Duodenal mucosa (tissue), 2 donors: ENCODE results near the gene ZFYVE9.
"Not testable (repeated sequence)": the region's sequence is repeated elsewhere in the genome, so short reads cannot be mapped to it uniquely, and the experiment has no call there.

Experiments used
- H3K27ac ChIP-seq: one replicate; pipeline ENCODE4 v1.7.0; 2013; ENCODE audit warnings: low read depth, low read length
- H3K27me3 ChIP-seq, 2 donors: one replicate each; pipeline ENCODE4 v1.7.0; 2013; ENCODE audit warnings: low read length in 2 of 2, control low read depth in 1 of 2; ENCODE audit not compliant: insufficient read depth in 2 of 2, control insufficient read depth in 1 of 2
- H3K36me3 ChIP-seq, 2 donors: one replicate each; pipeline ENCODE4 v1.7.0; 2013; ENCODE audit warnings: low read length in 2 of 2, control low read depth in 1 of 2; ENCODE audit not compliant: insufficient read depth in 2 of 2, control insufficient read depth in 1 of 2
- H3K4me1 ChIP-seq, 2 donors: one replicate each; pipeline ENCODE4 v1.7.0; 2013; ENCODE audit warnings: low read length in 2 of 2, control low read depth in 1 of 2; ENCODE audit not compliant: insufficient read depth in 2 of 2, control insufficient read depth in 1 of 2
- H3K4me3 ChIP-seq, 2 donors: one replicate each; pipeline ENCODE4 v1.7.0; 2013; ENCODE audit warnings: low read length in 2 of 2, low read depth in 1 of 2
- H3K9ac ChIP-seq, 2 donors: one replicate each; pipeline ENCODE4 v1.7.0; 2013; ENCODE audit warnings: low read length in 2 of 2, low read depth in 1 of 2
- H3K9me3 ChIP-seq, 2 donors: one replicate each; pipeline ENCODE4 v1.7.0; 2013; ENCODE audit warnings: low read length in 2 of 2, control low read depth in 1 of 2; ENCODE audit not compliant: control insufficient read depth in 1 of 2

Gene ZFYVE9

DNA sequence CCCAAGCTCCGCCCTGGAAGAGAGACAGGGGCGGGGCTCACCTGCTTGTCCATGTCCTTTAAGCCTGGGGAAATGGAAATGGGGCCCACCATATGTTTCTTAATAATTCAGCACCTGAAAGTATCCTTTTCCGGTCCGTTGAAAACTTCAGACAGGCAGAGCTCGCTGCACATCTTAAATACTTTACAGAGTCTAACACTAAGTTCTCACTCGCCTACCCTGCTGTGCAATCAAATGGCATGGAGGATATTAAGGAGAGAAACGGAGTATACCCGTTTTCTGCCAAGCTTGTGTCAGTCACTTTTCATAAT lies 224.6 kb downstream of the ZFYVE9 start:
- H3K36me3 ChIP-seq, result peaks cover 7 to 19% of the 10 kb centered on the region in 2 donors
- peaks cover 16 to 21% of the 10 kb centered on the region in 2 donors for H3K4me1 ChIP-seq
- H3K27ac ChIP-seq, result peak overlapping the region; percentile 74
- peak overlapping the region; percentile 91 for H3K4me3 ChIP-seq
- H3K27me3 ChIP-seq, result no peaks in the 10 kb centered on the region
- H3K9ac ChIP-seq, result peak overlapping the region in 1 of 2 donors; percentile 5
- no peaks in the 10 kb centered on the region for H3K9me3 ChIP-seq

DNA sequence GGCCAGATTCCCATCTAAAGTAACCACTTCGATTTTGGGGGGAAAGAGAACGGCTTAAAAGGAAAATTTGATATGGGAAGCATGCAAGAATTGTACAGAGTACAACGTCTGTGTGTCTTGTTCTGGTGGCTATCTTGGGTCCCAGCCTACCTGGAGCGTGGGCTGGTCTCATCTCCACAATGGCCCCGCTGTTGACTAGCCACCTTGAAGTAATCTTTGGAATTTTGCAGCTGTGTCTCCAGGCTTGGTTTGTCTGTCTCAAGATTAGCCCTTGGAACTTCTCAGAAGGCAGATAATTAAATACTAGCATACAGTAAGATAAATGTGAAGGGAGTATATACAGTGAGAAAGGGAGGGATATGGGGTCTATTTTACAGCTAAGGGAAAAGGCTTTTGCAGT lies 225.4 kb downstream of the ZFYVE9 start:
- no peak overlapping the region for H3K27ac ChIP-seq

DNA sequence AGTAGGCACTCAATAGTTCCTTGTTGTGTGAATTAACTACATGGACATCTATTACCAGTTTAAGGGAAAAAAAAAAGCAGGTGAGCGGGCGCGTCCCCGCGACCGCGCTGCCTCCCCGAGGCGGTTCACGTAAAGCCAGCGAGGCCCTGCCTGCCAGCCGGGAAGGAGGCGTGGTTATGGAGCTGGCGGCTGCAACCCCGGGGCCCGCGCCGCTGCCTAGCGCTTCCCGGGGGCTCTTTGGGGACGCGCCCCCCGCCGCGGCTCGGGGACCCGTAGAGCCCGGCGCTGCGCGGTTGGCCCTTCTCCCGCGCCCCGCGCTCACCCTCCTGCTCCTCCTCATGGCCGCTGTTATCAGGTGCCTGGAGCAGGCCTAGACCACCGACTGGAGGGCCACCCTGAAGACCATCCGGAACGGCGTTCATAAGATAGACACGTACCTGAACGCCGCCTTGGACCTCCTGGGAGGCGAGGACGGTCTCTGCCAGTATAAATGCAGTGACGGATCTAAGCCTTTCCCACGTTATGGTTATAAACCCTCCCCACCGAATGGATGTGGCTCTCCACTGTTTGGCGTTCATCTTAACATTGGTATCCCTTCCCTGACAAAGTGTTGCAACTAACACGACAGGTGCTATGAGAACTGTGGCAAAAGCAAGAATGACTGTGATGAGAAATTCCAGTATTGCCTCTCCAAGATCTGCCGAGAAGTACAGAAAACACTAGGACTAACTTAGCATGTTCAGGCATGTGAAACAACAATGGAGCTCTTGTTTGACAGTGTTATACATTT lies 226.7 kb downstream of the ZFYVE9 start:
- Histone ChIP-seq H3K9me3 (no peaks in the 10 kb centered on the region), H3K27ac (no peak overlapping the region), H3K4me3 (peak overlapping the region; percentile 59 to 66), H3K9ac (peak overlapping the region; percentile 53 to 74), H3K36me3 (peaks cover 0 to 5% of the 10 kb centered on the region in 2 donors), H3K27me3 (no peaks in the 10 kb centered on the region), H3K4me1 (peaks cover 16 to 21% of the 10 kb centered on the region in 2 donors)

More for the DNA sequence above, 225.4 kb downstream of the ZFYVE9 start:
- Histone ChIP-seq H3K4me3 (no peak overlapping the region), H3K4me1 (peaks cover 16 to 21% of the 10 kb centered on the region in 2 donors), H3K9ac (no peak overlapping the region), H3K9me3 (no peaks in the 10 kb centered on the region), H3K36me3 (peaks cover 0 to 12% of the 10 kb centered on the region in 2 donors), H3K27me3 (no peaks in the 10 kb centered on the region)

DNA sequence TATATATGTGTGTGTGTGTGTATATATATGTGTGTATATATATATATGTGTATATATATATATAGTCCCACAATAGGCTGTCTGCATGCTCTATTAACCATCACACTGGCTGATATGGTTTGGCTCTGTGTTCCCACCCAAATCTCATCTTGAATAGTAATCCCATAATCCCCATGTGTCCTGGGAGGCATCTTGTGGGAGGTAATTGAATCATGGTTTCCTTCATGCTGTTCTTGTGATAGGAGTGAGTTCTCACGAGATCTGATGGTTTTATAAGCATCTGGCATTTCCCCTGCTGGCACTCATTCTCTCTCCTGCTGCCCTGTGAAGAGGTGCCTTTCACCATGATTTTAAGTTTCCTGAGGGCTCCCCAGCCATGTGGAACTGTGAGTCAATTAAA lies 228.0 kb downstream of the ZFYVE9 start:
- not testable (repeated sequence) for H3K4me3 ChIP-seq, H3K36me3 ChIP-seq, H3K9ac ChIP-seq, H3K27me3 ChIP-seq, H3K27ac ChIP-seq, H3K9me3 ChIP-seq
- peaks cover 10 to 12% of the 10 kb centered on the region in 2 donors for H3K4me1 ChIP-seq

DNA sequence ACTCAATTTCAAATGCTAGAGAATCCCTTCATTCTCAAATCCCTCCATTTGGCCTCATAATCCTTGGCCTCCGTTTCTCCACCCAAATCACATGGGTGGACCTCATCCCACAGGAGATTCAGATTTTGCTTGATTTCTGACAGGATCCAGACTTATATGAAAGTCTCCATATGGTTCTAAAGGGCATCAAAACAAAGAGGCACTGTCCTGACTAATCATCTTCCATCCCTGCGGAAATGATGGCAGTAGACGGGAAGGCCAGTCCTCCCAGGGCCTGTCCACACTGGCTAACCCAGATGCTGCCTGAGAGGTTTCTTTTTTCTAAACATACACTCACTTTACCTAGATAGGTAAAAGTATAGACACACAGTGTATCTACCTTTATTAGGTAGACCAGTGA lies 243.5 kb downstream of the ZFYVE9 start:
- Histone ChIP-seq H3K9me3 (no peaks in the 10 kb centered on the region), H3K36me3 (peaks cover 5 to 32% of the 10 kb centered on the region in 2 donors), H3K27ac (no peak overlapping the region), H3K27me3 (no peaks in the 10 kb centered on the region), H3K4me1 (no peaks in the 10 kb centered on the region), H3K4me3 (no peak overlapping the region), H3K9ac (no peak overlapping the region)

DNA sequence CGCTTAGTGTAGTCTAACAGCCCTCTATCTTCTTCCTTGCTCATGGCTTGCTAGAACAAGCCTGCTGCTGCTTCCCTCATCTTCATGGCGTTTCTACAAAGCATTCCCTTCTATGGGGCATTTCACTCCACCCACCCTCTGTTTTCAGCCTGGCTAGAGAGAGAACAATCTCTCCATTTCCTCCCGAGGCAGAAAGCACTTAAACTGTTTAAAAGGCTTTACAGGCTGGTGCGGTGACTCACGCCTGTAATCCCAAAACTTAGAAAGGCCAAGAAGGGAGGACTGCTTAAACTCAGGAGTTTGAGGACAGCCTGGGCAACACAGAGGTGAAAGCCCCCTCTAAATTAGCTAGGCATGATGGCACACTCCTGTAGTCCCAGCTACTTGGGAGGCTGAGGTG lies 244.6 kb downstream of the ZFYVE9 start:
- Histone ChIP-seq H3K9me3 (no peaks in the 10 kb centered on the region), H3K27me3 (no peaks in the 10 kb centered on the region), H3K36me3 (peaks cover 5 to 32% of the 10 kb centered on the region in 2 donors), H3K4me1 (no peaks in the 10 kb centered on the region), H3K4me3 (no peak overlapping the region), H3K27ac (no peak overlapping the region), H3K9ac (no peak overlapping the region)

DNA sequence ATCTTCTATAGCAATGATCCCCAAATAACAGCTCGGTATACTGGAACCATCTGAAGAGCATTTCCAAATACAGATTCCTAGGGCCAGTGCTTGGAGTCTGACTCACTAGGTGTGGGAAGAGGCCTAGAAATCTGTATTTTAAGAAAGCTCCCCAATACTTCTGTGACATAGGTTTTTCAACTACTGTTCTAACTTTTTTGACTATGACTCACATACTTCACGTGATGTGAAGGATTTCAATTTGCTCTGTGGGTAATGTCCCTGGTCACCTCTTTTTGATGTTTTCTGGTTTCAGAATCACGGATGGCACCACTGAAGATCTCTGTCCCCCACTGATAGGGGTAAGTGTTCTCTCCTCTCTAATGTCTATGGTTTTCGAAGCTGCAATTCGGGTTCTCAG lies 251.3 kb downstream of the ZFYVE9 start:
- Histone ChIP-seq H3K9me3 (no peaks in the 10 kb centered on the region), H3K9ac (no peak overlapping the region), H3K4me1 (no peaks in the 10 kb centered on the region), H3K4me3 (no peak overlapping the region), H3K27me3 (no peaks in the 10 kb centered on the region), H3K27ac (no peak overlapping the region), H3K36me3 (peaks cover 0 to 6% of the 10 kb centered on the region in 2 donors)
